Thyroid gland (tissue), 4 donors: ENCODE results near the gene TBC1D8.

Experiments
- CTCF ChIP-seq, 6 experiments: fragments of 200-600 bp in 3 of 6; fragments of 450-650 bp in 3 of 6; sonication (generic) in 3 of 6; IDR thresholded peaks; one replicate each; pipeline ENCODE4 v1.5.1; 2016 to 2019; ENCODE audit warnings: antibody characterized with exemption in 6 of 6, mild to moderate bottlenecking in 2 of 6, inconsistent platforms in 1 of 6, moderate library complexity in 1 of 6
- POLR2A ChIP-seq, 2 donors: fragments of 450-650 bp; IDR thresholded peaks; one replicate each; pipeline ENCODE4 v1.6.1; 2017; ENCODE audit warnings: antibody characterized with exemption in 2 of 2, mild to moderate bottlenecking in 2 of 2, moderate library complexity in 1 of 2

GRCh38 chr2:101130081-101130480 lies 21.1 kb downstream of the TBC1D8 start:
- TF ChIP-seq CTCF (IDR thresholded peaks at IDR 0.05) (no peak), POLR2A (IDR thresholded peaks at IDR 0.05) (no peak)
